Measurements from ENCODE around the gene TNNC2. TPM values are rescaled to one million over a fixed set of nuclear protein-coding genes. Genes with fewer than 3 reads are reported as not detected.

The TNNC2 gene
- total and polyA plus RNA-seq, 2 of the 8 experiments (the other 6 are each of a cell fraction or from before 2014, with no cell fraction given): 5.7 to 7.6 TPM

GRCh38 chr20:45827712-45828111 is 600 bp upstream of the TNNC2 start (continued):
- no peak for TF ChIP-seq CHD7 (IDR thresholded peaks at IDR 0.05; ENCODE audit: insufficient replicate concordance, low read length)

Measured in H1 (cell line).